NCI-H2107 (cell line): ENCODE results near the gene RAD9A.
"Not testable (repeated sequence)": the region's sequence is repeated elsewhere in the genome, so short reads cannot be mapped to it uniquely, and the experiment has no call there.

Experiments used
- DNase-seq: peaks from one replicate; lab custom pipeline; 2025; lab: John Stamatoyannopoulos, UW

RAD9A gene

GRCh38 chr11:67410984-67411784 is 19.4 kb downstream of the RAD9A start:
- DNase-seq, result no peak

- DNase-seq, result no peak
Observed at GRCh38 chr11:67411785-67412152, 20.0 kb downstream of the RAD9A start.

DNA sequence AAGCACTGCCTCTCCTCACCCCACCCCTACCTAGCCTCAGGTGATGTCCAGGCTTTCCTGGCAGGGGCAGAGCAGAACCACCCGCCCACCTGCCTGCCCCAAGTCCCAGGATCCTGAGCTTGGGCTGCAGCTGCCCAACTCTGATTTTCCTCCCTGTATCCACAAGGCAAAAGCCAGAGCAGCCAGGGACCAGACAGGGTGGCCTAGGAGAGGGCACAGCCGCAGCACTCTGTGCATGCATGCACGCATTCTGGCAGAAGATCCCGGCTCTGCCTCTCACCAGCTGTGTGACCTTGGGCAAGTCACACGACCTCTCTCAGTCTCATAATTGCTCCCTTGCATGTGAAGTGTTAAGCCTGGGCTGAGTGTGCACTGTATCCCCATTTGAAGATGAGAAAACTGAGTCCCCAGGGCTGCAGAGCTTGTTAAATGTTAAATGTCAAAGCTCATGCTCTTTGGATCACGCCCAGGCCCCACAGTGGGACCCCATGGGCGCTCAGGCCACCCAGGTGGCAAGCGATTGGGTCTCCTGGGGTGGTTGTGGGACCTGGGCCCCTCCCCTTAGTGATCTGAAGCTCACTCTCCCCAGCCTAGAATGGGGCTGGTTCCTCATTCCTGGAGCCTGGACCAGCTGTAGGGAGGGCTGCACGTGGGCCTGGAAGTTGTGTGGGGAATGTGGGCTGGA is 20.9 kb downstream of the RAD9A start:
- no peak for DNase-seq

DNA sequence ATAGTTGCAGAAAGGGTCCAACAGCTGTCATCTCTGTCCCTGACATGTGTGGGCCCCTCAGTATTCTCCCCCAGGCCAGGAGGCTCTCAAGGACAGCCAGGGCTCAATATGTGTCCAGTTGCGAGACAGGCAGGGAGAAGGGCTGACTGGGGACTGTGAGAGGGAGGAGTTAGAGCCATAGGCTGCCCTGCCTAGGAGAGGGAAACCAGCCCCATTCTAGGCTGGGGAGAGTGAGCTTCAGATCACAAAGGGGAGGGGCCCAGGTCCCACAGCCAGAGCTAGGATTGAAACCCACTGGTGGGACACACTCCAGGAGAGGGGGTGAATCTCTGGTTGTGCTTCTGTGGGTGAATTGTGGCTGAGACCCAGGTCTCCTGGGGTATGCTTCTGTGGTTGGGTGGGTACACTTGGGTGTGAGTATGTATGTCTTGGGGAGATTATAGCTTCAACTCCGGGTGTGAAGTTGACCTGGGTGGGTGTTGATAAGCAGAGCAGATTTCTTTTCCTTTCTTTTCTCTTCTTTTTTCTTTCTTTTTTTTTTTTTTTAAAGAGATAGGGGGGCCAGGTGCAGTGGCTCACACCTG is 21.6 kb downstream of the RAD9A start:
- DNase-seq, result no peak

- DNase-seq, result no peak
Observed at GRCh38 chr11:67415501-67416304, 23.9 kb downstream of the RAD9A start, which contains the start of gene CARNS1. CARNS1 (plus strand) TSS chr11:67415678; CDS start chr11:67416200, 522 bp downstream.

DNA sequence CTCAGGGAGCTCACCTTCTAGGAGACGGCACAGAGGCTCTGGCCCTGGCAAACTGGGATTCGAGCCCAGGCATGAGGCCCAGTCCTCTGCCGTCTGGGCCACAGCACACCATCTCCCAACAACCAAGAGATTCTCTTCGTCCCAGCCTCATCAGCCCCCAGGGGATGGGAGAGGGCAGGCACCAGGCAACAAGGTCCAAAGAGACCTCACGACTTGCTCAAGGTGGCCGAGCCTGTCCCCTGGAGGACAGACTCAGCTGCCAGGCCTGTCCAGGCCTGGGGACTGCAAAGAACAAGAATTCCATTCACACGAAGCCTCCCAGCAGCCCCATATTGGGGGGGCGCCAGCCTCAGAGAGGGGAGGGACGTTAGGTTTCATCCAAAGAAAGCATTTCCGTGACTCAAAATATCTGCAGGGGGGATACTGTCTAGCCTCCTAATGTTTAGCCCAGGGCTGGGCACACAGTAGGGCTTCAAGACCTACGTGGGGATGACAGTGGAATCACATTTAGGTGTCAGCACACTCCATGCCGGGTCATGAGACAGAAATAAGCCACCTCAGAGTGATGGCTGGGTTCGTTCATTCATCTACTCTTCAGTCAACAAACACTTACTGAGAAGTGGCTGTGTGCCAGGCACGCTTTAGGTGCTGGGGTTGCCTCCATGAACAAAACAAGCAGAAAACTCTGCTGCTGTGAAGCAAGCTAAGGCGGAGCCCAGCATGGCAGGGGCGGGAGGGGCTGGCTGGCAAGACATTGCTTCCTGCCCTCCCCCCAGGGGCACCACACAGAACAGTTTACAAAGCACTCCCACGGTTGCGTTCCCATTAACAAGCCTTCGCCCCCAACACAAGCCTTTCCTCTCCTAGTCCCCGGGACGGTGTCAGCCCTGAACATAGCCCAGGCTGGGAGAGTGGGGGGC is 24.9 kb downstream of the RAD9A start:
- no peak for DNase-seq

DNA sequence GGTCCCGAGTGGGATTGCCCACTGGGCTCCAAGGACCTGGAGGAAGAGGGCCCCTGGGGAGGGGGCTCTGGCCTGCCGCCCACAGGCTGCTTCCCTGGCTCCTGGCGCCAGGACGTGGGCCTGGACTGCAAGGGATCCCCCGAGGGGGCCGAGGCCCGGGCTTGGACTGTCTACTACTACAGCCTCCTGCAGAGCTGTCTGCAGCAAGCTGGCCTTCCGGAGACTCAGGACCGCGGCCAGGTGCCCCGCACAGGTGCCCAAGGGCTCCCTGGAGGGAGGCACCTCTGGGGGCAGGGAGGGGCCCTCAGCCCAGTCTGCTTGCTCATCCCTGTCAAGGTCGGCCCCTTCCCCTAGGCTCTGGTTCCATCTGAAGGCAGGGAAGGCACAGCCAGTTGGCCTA is 25.6 kb downstream of the RAD9A start:
- DNase-seq, result no peak

- DNase-seq, result no peak
Observed at GRCh38 chr11:67418476-67419281, 26.9 kb downstream of the RAD9A start.

GRCh38 chr11:67419325-67420049 is 27.7 kb downstream of the RAD9A start:
- no peak for DNase-seq

DNA sequence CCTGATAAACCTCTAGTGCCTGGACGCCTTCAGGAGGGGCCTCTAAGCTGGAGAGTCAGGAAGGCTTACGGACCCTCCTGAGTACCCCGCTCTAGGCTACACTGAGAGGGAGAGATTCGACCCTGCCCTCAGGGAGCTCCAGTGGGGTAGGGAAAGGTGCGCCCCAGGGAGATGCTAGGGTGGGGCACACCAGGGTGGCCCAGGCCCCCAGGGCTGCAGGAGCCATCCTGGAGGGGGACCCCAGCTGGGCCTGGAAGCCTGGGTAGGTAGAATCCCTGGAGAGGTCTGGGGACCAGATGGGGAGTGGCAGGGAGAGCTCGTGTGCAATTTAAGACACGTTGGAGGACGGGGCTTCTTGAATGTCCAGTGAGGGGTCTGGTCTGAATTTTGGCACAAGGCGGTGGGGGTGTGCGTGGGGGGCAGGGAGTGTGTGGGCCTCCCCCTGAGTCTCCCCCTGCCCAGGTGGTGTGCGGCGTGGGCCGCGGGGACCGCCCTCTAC is 28.4 kb downstream of the RAD9A start:
- no peak for DNase-seq

- DNase-seq, result peak; percentile 88
Observed at GRCh38 chr11:67420646-67421429, 29.1 kb downstream of the RAD9A start.

DNA sequence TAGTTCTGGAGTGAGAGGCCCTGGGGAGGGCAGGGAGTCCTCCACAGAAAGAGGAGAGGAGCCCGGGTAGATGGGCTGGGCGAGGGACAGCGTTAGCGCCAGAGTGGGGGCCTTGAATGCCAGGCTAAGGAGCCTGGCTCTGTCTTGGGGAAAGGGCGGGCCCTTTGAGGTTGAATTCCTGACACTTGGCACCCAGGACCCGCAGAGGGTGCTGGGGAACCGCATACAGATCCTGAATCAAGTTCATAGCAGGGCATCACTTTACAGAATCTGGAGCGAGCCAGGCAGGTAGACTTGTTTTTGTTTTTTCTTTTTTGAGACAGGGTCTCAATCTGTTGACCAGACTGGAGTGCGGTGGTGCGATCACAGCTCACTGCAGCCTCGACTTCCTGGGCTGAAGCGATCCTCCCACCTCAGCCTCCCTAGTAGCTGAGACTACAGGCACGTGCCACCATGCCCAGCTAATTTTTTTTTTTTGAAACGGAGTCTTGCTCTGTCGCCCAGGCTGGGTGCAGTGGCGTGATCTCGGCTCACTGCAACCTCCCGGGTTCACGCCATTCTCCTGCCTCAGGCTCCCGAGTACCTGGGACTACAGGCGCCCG is 29.7 kb downstream of the RAD9A start:
- no peak for DNase-seq

DNA sequence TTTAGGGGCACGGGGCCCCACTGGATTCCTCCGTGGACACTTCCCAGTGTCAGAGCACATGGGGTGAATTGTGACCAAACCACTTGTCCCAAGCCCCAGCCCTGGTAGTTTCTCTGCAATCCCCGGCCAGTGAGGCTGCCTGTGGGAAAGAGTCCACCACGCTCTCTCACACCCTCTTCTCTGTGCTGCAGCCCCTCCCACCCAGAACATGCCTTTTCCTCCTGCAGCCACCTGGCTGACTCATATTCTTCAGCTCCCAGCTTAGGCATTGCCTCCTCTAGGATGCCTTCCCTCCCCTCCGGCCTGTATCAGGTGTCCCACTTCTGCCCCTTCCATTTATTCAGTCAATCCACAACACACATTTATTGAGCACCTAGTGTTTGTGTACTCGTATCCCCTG is 31.1 kb downstream of the RAD9A start:
- no peak for DNase-seq

GRCh38 chr11:67423466-67423865 is 31.7 kb downstream of the RAD9A start:
- DNase-seq, result no peak

DNA sequence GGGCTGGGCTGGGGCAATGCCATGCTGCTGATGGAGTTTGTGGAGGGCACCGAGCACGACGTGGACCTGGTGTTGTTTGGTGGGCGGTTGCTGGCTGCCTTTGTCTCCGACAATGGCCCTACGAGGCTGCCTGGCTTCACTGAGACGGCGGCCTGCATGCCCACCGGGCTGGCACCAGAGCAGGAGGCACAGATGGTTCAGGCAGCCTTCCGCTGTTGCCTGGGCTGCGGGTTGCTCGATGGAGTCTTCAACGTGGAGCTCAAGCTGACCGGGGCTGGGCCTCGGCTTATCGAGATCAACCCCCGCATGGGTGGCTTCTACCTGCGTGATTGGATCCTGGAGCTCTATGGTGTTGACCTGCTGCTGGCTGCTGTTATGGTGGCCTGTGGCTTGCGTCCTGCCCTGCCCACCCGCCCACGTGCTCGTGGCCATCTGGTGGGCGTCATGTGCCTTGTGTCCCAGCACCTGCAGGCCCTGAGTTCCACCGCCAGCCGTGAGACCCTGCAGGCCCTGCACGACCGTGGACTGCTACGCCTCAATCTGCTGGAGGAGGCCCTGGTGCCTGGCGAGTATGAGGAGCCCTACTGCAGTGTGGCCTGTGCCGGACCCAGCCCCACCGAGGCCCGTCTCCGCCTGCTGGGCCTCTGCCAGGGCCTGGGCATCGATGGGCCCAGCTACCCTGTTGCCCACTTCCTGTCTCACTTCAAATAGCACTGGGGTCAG is 32.3 kb downstream of the RAD9A start:
- DNase-seq, result no peak

GRCh38 chr11:67427364-67427859 is 35.6 kb downstream of the RAD9A start:
- DNase-seq, result not testable (repeated sequence)
